Measurements from ENCODE around the gene CPLX1.

The CPLX1 gene

GRCh38 chr4:856225-856901, 30.4 kb upstream of the CPLX1 start:
- no peak for DNase-seq (ENCODE audit: low read depth in 2 of 3, low spot score in 2 of 3)

- no peak for DNase-seq (ENCODE audit: low read depth in 2 of 3, low spot score in 2 of 3)
Observed at GRCh38 chr4:855880-856224, 29.9 kb upstream of the CPLX1 start.

- DNase-seq (ENCODE audit: low read depth in 2 of 3, low spot score in 2 of 3): no peak
Observed at GRCh38 chr4:854356-854755, 28.4 kb upstream of the CPLX1 start.

- no peak for DNase-seq (ENCODE audit: low read depth in 2 of 3, low spot score in 2 of 3)
Observed at GRCh38 chr4:853416-853781, 27.5 kb upstream of the CPLX1 start.

GRCh38 chr4:851701-852430, 25.9 kb upstream of the CPLX1 start:
- DNase-seq (ENCODE audit: low read depth in 2 of 3, low spot score in 2 of 3): no peak

- DNase-seq (ENCODE audit: low read depth in 2 of 3, low spot score in 2 of 3): no peak
Observed at GRCh38 chr4:850323-850945, 24.5 kb upstream of the CPLX1 start.

- DNase-seq (ENCODE audit: low read depth in 2 of 3, low spot score in 2 of 3): no peak
Observed at GRCh38 chr4:849478-850175, 23.7 kb upstream of the CPLX1 start.

- no peak for DNase-seq (ENCODE audit: low read depth in 2 of 3, low spot score in 2 of 3)
Observed at GRCh38 chr4:848803-849477, 23.0 kb upstream of the CPLX1 start.

GRCh38 chr4:848307-848691, 22.4 kb upstream of the CPLX1 start:
- DNase-seq (ENCODE audit: low read depth in 2 of 3, low spot score in 2 of 3): no peak

- DNase-seq (ENCODE audit: low read depth in 2 of 3, low spot score in 2 of 3): no peak
Observed at GRCh38 chr4:845836-846251, 19.9 kb upstream of the CPLX1 start.

- no peak for DNase-seq (ENCODE audit: low read depth in 2 of 3, low spot score in 2 of 3)
Observed at GRCh38 chr4:845233-845835, 19.4 kb upstream of the CPLX1 start.

GRCh38 chr4:844752-845232, 18.9 kb upstream of the CPLX1 start:
- no peak for DNase-seq (ENCODE audit: low read depth in 2 of 3, low spot score in 2 of 3)

- DNase-seq (ENCODE audit: low read depth in 2 of 3, low spot score in 2 of 3): no peak
Observed at GRCh38 chr4:839675-840443, 13.9 kb upstream of the CPLX1 start.

- no peak for DNase-seq (ENCODE audit: low read depth in 2 of 3, low spot score in 2 of 3)
Observed at GRCh38 chr4:837772-838171, 11.8 kb upstream of the CPLX1 start.

GRCh38 chr4:836750-837301, 10.9 kb upstream of the CPLX1 start:
- DNase-seq (ENCODE audit: low read depth in 2 of 3, low spot score in 2 of 3): no peak

GRCh38 chr4:836003-836511, 10.1 kb upstream of the CPLX1 start:
- DNase-seq (ENCODE audit: low read depth in 2 of 3, low spot score in 2 of 3): no peak

GRCh38 chr4:835148-836002, 9.4 kb upstream of the CPLX1 start:
- no peak for DNase-seq (ENCODE audit: low read depth in 2 of 3, low spot score in 2 of 3)

- DNase-seq (ENCODE audit: low read depth in 2 of 3, low spot score in 2 of 3): no peak
Observed at GRCh38 chr4:834368-835147, 8.6 kb upstream of the CPLX1 start.
